Posterior vena cava (tissue), 2 donors: ENCODE data around the gene ACIN1. TPM values are rescaled to one million over a fixed set of nuclear protein-coding genes. Genes with fewer than 3 reads are reported as not detected.
A peak's percentile ranks its signal among the peaks of the same experiment; 100 is the strongest.

Experiments
- DNase-seq: peaks from one replicate; pipeline ENCODE4 v3.0.0-alpha.2; 2020; ENCODE audit warnings: low spot score
- intact Hi-C, 2 donors: fragments of 100-400 bp; cut with DNase I; formaldehyde crosslinking; loops; one replicate each; pipeline versions ENCODE4 v1.14.1 to v1.14.2; 2022 to 2023
- total RNA-seq, 2 donors: library from RNA; stranded (reverse); fragmentation: NEBNext Ultra II Directional; extraction: Animal tissue kit (Norgen Biotek cat#: 25700); gene quantifications; one replicate each; pipeline ENCODE4 v1.2.1, GENCODE V29; 2021
- donor health status: DM: yes; HTN: yes; CAD: no.
- donor health status: DM: yes; HTN: yes; CAD: no.

Gene ACIN1
- total RNA-seq, 2 donors from 2014 or later: 85.9 to 112 TPM

DNA sequence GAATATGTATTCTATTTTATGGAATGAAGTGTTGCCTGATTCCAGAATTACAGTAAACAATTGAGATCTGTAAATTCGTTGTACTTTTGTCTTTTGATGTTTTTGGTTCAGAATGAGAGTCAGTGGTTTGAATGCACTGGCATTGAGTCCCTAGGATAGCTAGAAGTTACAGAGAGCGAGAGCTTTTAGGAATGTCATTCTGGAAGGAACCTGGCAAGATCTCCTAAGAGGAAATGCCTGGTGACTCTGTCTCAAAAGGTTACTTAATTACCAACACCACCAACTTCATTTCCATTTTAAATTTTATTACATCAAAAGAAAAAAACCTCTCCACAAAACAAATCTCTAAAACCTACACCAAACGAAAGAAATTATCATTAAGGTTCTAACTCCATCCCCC is 30.1 kb upstream of the ACIN1 start:
- intact Hi-C loops: no loop called here
- no peak for DNase-seq

DNA sequence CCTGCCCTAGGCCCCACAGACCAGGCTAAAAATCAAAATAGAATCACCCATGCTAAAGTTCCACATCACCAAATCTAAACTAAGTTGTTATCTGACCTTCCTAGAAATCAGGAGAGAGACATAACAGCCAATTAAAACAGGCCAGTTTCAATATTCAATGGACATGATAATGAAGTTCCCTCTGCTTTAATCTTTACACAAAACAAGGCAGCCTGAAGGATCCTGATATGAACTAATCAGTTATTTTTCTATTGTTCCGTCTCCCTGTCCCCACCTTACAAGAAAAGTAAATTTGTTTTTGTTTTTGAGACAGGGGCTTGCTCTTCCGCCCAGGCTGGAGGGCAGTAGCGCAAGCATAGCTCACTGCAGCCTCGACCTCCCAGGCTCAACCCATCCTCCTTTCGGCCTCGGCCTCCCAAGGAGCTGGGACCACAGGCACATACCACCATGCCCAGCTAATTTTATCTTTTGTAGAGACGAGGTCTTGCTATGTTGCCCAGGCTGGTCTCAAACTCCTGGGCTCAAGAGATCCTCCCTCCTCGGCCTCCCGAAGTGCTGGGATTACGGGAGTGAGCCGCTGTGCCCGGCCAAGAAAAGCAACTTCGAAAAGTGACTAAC is 29.5 kb upstream of the ACIN1 start:
- peak; percentile 50 for DNase-seq
- intact Hi-C loops: no loop called here

DNA sequence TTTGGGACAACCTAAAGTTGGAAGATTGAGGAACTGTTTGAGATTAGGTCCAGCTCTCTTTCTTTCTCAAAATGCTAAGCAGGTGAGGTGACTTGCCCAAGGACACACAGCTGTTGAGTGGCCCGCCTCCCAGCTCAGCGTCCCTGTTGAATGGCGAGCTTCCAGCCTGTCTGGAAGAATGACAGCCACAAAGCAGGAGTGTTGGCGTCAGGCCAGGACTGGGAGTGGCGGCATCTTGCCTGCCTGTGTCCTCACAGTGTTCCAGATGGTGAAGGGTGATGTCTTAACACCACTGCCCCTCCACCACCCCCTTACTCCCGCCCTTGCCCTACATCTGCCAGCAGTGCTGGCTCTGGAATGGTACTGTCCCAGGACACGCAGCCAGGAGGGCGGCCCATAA is 28.5 kb upstream of the ACIN1 start:
- intact Hi-C loops: no loop called here

DNA sequence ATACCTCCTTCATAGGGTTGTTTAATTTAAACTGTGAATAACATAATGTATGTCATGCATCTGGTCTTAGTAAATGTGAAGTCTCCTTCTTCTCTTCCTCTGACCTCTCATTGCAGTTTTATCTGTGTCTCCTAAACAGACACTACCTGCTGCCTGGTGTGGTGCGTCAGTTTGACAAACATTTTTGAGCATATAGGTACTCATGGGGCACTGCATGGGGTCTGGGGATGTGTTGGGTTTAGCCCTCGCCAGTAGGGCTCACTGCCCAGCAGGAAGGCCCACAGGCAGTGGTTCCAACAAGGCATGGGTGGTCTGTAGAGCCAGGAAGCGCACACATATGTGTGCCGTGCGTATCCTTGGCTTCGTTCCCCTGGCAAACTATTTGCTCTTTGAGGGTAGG is 27.1 kb upstream of the ACIN1 start:
- peak; percentile 63 for DNase-seq
- intact Hi-C loops: no loop called here

More for the DNA sequence above, 28.5 kb upstream of the ACIN1 start:
- DNase-seq: peak; percentile 87

DNA sequence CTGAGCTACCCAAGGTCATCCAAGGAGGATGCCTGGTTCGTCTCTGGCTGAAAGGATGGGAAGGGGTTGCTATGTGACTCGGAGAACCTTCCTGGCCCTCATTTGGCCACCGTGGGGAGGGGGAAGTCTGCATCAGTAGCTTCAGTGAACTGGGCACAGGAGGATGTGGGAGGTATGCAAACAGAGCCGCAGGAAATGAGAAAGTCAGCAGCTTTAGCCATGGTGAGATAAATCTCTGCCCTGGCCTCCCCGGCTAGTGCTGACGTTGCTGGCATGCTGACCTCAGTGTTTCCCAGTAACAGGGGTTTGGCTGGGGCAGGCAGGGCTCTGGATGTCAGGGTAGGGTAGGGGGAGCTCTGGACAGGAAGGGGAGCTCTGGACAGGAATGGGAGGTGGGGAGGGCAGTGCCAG is 26.4 kb upstream of the ACIN1 start:
- intact Hi-C loops: loop anchor here (2.0 kb wide), 1 partner anchor 65 kb away; no protein-coding TSS in a partner anchor
- DNase-seq: peak; percentile 88

DNA sequence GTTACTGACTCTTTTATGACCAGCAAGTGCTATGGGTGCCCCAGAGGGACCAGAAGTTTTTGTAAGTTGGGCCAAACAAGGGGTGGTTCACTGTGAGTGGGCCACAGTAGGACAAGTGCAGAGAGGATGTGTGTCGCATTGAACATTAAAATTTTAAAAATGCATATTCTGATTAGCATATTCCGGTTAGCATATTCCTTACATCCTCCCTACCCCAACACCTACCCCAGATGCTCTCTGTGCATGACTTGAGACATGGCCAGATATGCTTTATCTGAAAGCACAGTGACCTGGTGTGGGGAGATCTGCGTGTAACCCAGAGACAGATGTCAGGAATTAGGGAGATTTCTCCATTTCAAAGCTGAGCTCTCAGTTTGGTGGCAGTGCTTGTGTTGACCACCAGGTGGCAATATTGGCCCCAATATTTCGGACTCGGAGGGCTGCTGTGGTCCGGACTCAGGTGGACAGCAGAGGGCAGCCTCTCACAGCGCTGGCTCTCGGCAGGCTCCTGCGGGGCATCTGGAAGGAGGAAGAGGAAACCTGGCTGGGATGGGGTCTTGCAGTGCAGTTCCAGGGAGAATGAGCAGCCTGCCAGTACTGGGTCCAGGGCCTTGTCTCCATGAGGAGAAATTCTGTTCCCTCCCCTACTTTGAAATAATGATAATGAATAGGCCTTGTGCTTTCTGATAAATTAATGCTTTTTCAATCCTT is 25.8 kb upstream of the ACIN1 start:
- DNase-seq: peak; percentile 96
- intact Hi-C loops: loop anchor here (2.0 kb wide), 1 partner anchor 66 kb away; no protein-coding TSS in a partner anchor

DNA sequence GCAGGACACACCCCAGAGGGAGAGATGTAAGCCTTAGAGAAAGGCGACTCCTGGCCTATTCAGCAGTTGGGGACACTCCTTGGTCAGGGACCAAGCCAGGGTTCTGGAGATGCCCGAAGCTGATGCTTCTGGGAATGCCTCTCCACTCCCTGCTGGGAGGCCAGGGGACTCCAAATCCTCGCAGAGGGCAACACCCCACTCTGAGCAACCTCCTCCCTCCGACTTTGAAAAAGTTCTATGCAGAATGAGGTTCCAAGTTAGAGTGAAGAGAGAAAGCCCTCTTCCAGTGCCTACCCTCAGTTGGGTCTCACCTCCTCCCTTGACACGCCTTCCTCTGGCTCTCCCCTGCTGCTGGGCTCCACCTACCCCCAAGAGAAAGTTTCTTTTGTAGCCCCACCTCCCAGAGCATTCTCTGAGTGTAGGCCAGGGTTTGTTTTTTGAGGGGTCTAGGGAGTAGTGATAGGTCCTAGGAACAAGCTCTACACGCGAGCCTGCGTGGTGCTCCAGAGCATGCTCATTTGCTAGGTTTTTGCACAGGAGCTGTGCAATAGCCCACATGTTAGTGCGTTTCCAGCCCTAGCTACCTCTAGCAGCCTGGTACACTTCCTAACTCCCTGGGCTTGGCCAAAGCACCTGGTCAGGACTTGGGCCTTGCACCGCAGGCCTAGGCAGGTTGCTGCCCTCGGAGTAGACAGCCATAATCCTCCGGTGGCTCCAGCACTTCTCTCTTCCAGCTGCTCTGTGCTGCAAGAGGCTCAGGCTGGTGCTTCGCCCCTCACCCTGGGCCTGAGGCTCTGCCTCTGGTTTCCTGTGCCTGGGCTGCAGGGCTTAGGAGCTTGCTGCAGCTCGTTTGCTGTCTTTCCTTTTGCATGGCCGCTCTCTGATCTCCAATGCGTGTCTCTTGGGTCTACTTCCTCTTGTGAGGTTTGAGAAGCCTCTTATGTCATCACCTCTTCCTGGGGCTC is 24.7 kb upstream of the ACIN1 start:
- DNase-seq: peak; percentile 62
- intact Hi-C loops: loop anchor here (2.0 kb wide), 1 partner anchor 67 kb away; no protein-coding TSS in a partner anchor

DNA sequence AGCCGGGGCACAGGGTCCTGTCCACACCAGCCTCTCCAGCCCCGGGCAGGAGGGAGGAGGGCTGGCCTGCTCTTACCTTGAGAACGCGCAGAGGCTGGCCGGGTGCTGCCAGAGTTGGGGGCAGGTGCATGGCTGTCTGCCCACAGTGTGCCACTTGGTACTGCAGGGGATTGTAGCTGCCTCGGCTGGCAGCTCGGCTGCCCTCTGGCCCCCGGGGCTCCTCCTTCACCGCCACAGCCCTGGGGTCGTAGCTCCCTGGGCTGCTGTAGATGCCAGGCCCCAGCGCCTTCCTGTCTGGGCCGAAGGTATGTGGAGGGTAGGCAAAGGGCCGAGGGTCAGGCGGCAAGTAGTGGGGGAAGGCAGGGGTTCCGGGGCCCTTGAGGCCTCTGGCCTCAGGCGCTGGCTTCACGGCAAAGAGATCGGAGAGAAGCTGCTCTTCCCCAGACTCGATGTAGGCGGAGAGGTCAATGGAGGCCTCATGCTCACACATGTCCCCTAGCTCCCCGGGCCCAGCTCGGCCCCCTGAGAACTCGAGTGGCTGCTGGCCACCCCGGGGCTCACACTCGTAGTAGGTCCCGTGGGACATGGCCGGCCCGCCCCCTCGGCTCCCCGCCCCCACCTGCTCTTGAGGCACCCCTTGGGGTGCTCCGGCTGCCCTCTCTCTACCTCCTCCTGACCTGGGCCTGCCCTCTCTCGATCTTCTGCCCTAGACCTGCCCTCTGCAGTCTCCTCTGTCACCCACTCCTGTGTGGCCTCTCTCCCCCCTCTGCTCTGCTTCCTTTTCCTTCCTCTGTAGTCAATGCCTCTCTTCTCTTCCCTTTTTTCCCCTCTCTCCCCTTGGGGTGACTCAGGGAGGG is 23.8 kb upstream of the ACIN1 start, which contains the start of gene CEBPE:
Gene CEBPE (minus strand): TSS at position 750 of the 857 bp plus-strand sequence. CDS start 164 bp downstream, at position 586.
- intact Hi-C loops: no loop called here
- peak; percentile 81 for DNase-seq

DNA sequence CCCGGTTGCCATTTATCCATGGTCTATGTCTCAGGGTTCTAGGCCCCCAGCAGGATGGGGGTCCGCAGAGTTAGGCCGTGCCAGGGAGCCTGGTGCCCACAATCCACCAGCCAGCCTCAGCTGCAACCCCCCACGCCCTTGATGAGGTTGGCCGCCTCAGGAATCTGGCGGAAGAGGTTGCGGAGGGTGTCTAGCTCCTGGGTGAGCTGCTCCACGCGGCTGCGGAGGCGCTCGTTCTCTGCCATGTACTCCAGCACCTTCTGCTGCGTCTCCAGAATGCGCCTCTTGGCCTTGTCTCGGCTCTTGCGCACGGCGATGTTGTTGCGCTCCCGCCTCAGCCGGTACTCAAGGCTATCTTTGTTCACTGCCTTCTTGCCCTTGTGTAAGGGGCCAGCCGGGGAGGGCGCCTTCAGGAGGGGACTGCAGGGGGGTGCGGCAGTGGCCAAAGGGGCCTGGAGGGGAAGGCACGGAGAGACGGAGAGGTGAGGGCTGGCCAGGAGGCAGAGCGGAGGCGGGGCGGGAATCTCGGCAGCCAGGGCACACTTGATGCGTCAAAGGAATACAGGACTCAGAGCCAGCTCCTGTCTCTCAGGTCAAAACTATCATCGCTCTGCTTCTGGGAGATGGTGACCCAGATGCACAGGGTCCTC is 22.6 kb upstream of the ACIN1 start:
- intact Hi-C loops: no loop called here
- DNase-seq: peak; percentile 82

DNA sequence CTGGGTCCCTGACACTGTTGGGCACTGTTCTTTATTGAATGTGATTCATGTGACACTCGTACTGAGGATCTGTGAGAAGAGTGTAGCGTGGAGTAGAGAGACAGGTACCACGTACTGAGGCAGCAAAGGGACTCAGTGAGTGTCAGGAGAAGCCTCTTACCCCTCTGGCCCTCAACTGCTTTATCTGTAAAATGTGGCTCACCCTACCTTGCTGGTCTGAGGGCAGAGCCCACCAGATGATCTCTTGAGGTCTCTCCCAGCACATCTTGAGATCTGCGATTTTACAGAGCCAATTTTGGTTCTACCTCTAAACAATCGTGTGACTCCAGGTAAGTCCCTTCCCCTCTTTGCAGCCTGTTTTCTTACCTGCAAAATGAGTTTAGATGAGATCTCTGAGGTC is 21.0 kb upstream of the ACIN1 start:
- intact Hi-C loops: no loop called here
- DNase-seq: peak; percentile 20

DNA sequence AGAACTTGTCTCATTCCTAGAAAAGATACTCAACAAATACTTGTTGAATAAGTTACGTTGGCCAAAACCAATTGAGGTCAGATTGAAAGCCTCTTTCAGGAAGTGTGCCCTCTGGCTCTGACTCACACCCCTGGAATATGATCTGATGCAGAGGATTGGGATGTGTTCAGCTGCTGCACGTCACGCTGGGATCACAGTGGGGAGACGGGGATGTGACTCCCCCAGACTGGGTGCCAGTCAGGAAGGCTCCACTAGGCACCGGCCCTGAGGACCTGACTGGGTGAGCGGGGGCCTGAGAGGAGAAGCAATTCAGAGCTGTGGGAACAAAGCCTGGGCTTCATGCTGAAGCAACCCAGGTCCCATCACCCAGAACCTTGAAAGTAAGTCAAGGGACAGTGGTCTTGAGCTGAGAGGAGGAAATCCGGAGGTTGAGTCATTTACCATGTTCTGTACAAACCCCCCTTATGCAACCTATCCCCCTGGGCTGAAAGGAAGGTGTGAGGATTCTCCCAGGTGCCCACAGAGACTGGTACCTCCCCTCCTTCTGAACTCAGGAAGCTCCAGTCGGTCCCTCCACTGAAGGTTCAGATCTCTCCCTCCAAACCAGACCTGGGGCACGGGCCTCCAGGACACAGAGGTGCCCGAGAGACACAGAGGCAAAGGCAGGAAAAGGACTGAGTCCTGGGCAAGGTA is 20.2 kb upstream of the ACIN1 start:
- peak; percentile 90 for DNase-seq
- intact Hi-C loops: no loop called here

DNA sequence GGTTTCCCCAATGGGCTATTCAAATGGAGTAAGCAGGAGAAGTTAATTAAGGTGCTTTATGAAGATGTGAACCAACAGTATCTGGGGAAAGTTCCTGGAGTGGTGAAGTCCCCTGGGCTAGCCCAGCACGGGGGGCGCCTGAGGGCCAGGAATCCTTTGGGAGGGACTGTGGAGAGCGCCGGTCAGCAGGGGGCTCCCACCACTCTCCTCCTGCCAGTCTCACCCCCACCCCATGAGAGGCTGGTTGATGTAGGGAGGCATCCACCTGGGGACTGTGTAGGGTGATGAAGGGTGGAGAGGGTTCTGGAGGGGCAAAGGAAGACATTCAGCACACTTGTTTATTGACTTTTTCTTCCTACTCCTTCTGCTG is 19.7 kb upstream of the ACIN1 start:
- intact Hi-C loops: loop anchor here in 1 of 2 donors (5.0 kb wide), 1 partner anchor 47 kb away; no protein-coding TSS in a partner anchor
- peak; percentile 63 for DNase-seq

DNA sequence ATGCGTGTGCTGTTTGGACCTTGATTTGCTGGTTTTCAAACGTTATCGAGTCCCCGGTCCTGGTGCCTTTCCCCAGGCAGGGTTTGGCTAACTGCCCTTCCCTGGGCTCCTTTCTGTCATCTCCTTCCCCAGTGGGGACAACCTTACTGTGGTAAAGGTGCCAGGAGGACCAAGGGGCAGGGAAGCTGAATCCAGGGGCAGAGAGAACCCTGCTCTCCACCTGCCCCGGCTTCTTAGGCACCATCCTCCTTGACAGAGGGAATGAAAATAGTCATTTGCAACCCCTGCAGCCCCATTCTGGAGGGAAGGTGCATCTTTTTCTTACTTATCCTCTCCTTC is 19.2 kb upstream of the ACIN1 start:
- intact Hi-C loops: loop anchor here in 1 of 2 donors (5.0 kb wide), 1 partner anchor 47 kb away; no protein-coding TSS in a partner anchor
- DNase-seq: peak; percentile 49

DNA sequence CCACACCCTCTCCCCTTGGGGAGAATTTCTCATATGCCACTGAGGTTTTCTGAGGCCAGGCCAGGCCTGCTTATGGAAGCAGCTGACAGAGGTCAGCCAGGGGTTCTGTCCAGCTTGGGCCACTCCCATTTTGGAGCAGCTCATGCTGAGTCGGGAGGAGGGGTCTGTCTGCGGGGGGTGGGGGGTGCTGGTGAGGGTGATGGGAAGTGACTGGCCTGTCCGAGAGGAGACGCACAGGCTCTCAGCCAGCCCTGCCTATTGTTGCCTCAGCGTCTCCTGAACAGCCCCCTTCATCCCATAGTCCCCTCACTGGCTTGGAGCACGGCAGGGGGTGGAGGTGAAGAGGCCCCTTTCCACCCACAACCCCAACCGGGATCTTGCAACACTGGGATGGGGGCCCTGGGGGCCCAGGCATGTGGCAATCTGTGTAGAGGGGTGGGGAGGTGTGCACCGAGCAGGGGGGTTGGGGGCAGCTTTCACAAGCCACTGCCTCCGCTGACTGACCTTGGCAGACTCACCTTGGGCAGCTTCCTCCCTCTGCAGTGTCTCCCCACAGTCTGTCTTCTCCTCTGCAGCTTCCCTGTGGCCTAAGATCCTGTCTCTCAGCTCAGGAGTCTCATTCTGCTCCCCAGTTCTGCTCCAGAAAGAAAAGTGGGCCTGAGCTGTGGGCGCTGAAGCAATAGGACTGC is 18.6 kb upstream of the ACIN1 start:
- intact Hi-C loops: loop anchor here in 1 of 2 donors (5.0 kb wide), 1 partner anchor 46 kb away; no protein-coding TSS in a partner anchor
- DNase-seq: peak; percentile 78

DNA sequence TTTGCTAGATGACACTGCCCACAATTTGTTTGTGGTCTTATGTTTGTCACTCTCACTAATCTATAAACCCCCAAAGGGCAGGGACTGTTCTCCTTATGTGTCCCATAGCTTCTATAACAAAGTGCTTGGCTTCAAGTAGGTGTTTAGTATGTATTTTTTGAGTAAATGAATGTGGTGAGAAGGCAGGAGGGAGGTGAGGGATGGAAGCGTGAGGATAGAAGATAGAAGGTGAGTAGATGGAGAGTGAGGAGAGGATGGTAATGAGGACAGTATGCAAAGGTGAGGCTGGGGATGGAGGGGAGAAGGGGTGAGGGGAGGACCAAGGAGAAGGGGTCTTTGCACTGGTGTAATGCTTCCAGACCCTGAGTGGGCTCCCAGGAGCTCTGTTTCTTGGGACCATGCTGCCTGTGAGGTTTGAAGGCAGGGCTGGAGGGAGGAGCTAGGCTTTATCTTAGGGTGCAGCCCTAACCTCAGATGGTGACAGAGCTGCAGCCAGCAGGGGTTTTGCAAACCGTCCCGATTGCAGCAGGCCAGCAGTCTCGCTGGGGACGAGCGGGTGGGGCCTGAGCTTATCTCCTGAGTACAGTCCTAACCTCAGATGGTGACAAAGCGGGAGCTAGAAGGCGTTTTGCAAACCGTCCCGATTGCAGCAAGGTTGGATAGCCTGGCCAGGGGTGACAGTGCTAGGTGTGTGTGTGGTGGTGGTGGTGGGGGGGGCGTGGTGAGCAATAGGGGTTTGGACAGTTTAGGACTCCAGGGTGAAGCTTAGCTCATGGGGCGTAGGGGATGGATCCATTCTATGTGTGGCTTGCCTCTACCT is 17.6 kb upstream of the ACIN1 start:
- DNase-seq: peak; percentile 84
- intact Hi-C loops: loop anchor here in 1 of 2 donors (5.0 kb wide), 1 partner anchor 45 kb away; no protein-coding TSS in a partner anchor
